Right lobe of liver (tissue), 4 donors: Measurements from ENCODE around the gene TREML1.

ENCODE experiments used
- CTCF ChIP-seq, 4 donors: fragments of 200-600 bp in 3 of 4; fragments of 450-650 bp in 1 of 4; IDR thresholded peaks; one replicate each; pipeline versions ENCODE4 v1.5.1 to v1.8.0; 2016 to 2022; ENCODE audit warnings: antibody characterized with exemption in 4 of 4, mild to moderate bottlenecking in 2 of 4
- POLR2A ChIP-seq: fragments of 450-650 bp; IDR thresholded peaks from one replicate; pipeline ENCODE4 v1.6.1; 2017; ENCODE audit warnings: antibody characterized with exemption, mild to moderate bottlenecking
- donor health status: DM: no; HTN: no; CAD: no.
- donor health status: DM: no; HTN: no; CAD: no.
- donor health status: DM: no; HTN: yes; CAD: no.

- TF ChIP-seq CTCF (IDR thresholded peaks at IDR 0.05) = no peak
- TF ChIP-seq POLR2A = no peak
Measured at GRCh38 chr6:41177695-41178094, 23.5 kb upstream of the TREML1 start.
